ENCODE measurements around the gene TMEM9B. TPM values are rescaled to one million over a fixed set of nuclear protein-coding genes. Genes with fewer than 3 reads are reported as not detected.
A peak's percentile ranks its signal among the peaks of the same experiment; 100 is the strongest.
"Not testable (repeated sequence)": the region's sequence is repeated elsewhere in the genome, so short reads cannot be mapped to it uniquely, and the experiment has no call there.

TMEM9B gene
- total RNA-seq: 10 to 100 TPM; 29.4 to 45.3 (median 40.1) TPM

GRCh38 chr11:8964324-8965320 lies at the start of gene TMEM9B:
TMEM9B (minus strand) TSS chr11:8964442; CDS start chr11:8964313, 129 bp downstream.
- intact Hi-C loops (cut with DNase I; ENCODE audit: low total_unique reads): loop anchor here (1.0 to 10.0 kb wide), 4 partner anchors 54 to 710 kb away; partner anchors contain the start of genes AKIP1, RPL27A and TRIM66

GRCh38 chr11:9013373-9013772 lies 49.1 kb upstream of the TMEM9B start:
- intact Hi-C loops (cut with DNase I; ENCODE audit: low total_unique reads): no loop called here
- H3K4me1 ChIP-seq: peaks cover 0 to 16% of the 10 kb centered on the region in 2 donors
- no peaks in the 10 kb centered on the region for H3K27me3 ChIP-seq
- H3K4me3 ChIP-seq: no peak overlapping the region
- DNase-seq (no peak), ATAC-seq (no peak)
- H3K9me3 ChIP-seq: no peaks in the 10 kb centered on the region
- no peak overlapping the region for H3K27ac ChIP-seq
- no peaks in the 10 kb centered on the region for H3K36me3 ChIP-seq
- in situ Hi-C loops (cut with MboI; ENCODE audit: low sequenced_read_pairs in 4 of 4): loop anchor here (10.0 to 25.0 kb wide), 2 partner anchors 121 to 474 kb away; no protein-coding TSS in a partner anchor
- TF ChIP-seq POLR2A (IDR thresholded peaks at IDR 0.05) (no peak), CTCF (IDR thresholded peaks at IDR 0.05 in 4 of 5, conservative IDR thresholded peaks at IDR 0.05 in 1 of 5) (no peak)

More at GRCh38 chr11:8964324-8965320, at the start of gene TMEM9B:
- peak within 1 kb of the TSS; percentile 96 to 97 (median 96) for H3K27ac ChIP-seq
- no peaks in the 10 kb centered on the region for H3K9me3 ChIP-seq
- peak within 1 kb of the TSS; percentile 79 to 98 (median 84) for H3K4me3 ChIP-seq
- DNase-seq: peak; percentile 86 to 87
- peak; percentile 94 to 96 for ATAC-seq
- in situ Hi-C loops (cut with MboI; ENCODE audit: low sequenced_read_pairs in 4 of 4): loop anchor here in 2 of 4 donors (10.0 to 25.0 kb wide), 3 partner anchors 277 to 727 kb away; partner anchors contain the start of genes RPL27A (in 2 of the 2) and TRIM66 (in 2 of the 2)
- no peak for TF ChIP-seq CTCF (IDR thresholded peaks at IDR 0.05 in 4 of 5, conservative IDR thresholded peaks at IDR 0.05 in 1 of 5)
- TF ChIP-seq POLR2A (IDR thresholded peaks at IDR 0.05): peak; percentile 91 to 96
- H3K4me1 ChIP-seq: peaks cover 22 to 24% of the 10 kb centered on the region in 2 donors
- no peaks in the 10 kb centered on the region for H3K27me3 ChIP-seq
- H3K36me3 ChIP-seq: peaks cover 0 to 13% of the 10 kb centered on the region in 2 donors

GRCh38 chr11:9009538-9009937 lies 45.3 kb upstream of the TMEM9B start:
- H3K4me1 ChIP-seq; H3K27me3 ChIP-seq; H3K9me3 ChIP-seq; DNase-seq; ATAC-seq; intact Hi-C loops (cut with DNase I; ENCODE audit: low total_unique reads); H3K27ac ChIP-seq; H3K36me3 ChIP-seq; H3K4me3 ChIP-seq: not testable (repeated sequence)
- in situ Hi-C loops (cut with MboI; ENCODE audit: low sequenced_read_pairs in 4 of 4): loop anchor here in 2 of 4 donors (25.0 kb wide), 1 partner anchor 478 kb away; no protein-coding TSS in a partner anchor

DNA sequence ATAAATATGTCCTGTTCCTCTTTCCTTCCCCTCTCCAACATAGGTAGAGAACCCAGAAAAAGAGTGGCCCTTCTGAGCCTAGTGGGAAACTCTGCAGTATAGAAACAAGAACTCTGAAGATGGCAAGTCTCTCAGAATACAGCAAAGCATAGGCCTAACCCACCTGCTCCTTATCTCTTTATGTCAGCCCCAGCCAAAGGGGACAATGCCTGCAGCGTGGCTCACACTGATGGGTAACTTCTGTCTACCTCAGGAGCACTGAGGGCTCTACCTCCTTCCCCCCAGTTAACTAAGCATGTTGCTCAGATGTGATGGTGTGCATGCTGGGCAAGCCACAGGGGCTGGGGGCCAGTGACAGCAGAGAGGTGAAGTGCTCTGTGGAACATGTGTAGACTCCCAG lies 44.4 kb upstream of the TMEM9B start:
- Histone ChIP-seq H3K9me3 (no peaks in the 10 kb centered on the region), H3K4me3 (no peak overlapping the region), H3K36me3 (no peaks in the 10 kb centered on the region), H3K27me3 (peaks cover under 1 to 10% (median under 1%) of the 10 kb centered on the region in 3 donors), H3K27ac (no peak overlapping the region), H3K4me1 (peaks cover 0 to 2% of the 10 kb centered on the region in 2 donors)
- DNase-seq: no peak
- TF ChIP-seq POLR2A (IDR thresholded peaks at IDR 0.05) (no peak), CTCF (IDR thresholded peaks at IDR 0.05 in 4 of 5, conservative IDR thresholded peaks at IDR 0.05 in 1 of 5) (no peak)
- in situ Hi-C loops (cut with MboI; ENCODE audit: low sequenced_read_pairs in 4 of 4): loop anchor here in 2 of 4 donors (25.0 kb wide), 1 partner anchor 479 kb away; no protein-coding TSS in a partner anchor
- ATAC-seq: no peak
- intact Hi-C loops (cut with DNase I; ENCODE audit: low total_unique reads): no loop called here

All from gastrocnemius medialis (tissue), 4 donors.